HFFc6 (cell line): ENCODE data around the gene GAL. TPM values are rescaled to one million over a fixed set of nuclear protein-coding genes. Genes with fewer than 3 reads are reported as not detected.

ENCODE experiments used
- DNase-seq: peaks from one replicate; pipeline ENCODE4 v3.0.0-alpha.2; 2018
- H3K27ac Mint-ChIP-seq: 2 replicates; pipeline ENCODE4 v1.8.0; 2020; ENCODE audit warnings: mild to moderate bottlenecking, mixed read lengths
- H3K27me3 Mint-ChIP-seq: 2 replicates; pipeline ENCODE4 v1.8.0; 2021; ENCODE audit warnings: mild to moderate bottlenecking, moderate library complexity, mixed read lengths; ENCODE audit not compliant: insufficient read depth
- H3K36me3 Mint-ChIP-seq: 2 replicates; pipeline ENCODE4 v1.8.0; 2021; ENCODE audit warnings: low read depth, mixed read lengths
- H3K4me1 Mint-ChIP-seq: 2 replicates; pipeline ENCODE4 v1.8.0; 2020; ENCODE audit warnings: low read depth, mixed read lengths
- H3K4me3 Mint-ChIP-seq: 2 replicates; pipeline ENCODE4 v1.8.0; 2020; ENCODE audit warnings: mild to moderate bottlenecking, moderate library complexity, mixed read lengths
- H3K9me3 Mint-ChIP-seq: 2 replicates; pipeline ENCODE4 v1.8.0; 2020; ENCODE audit warnings: mild to moderate bottlenecking, mixed read lengths
- CTCF ChIP-seq: fragments of 200-600 bp; sonication (generic); IDR thresholded peaks from 2 replicates; pipeline ENCODE4 v1.5.0; 2021; ENCODE audit warnings: antibody characterized with exemption, mild to moderate bottlenecking
- total RNA-seq, 6 experiments: library from RNA; stranded (reverse); fragmentation: NEBNext Ultra II Directional; extraction: Animal tissue kit (Norgen Biotek cat#: 25700); gene quantifications; 2 replicates in 1 of 6; 3 replicates in 5 of 6; pipeline ENCODE4 v1.2.3, GENCODE V29; 2021

GAL gene
- total RNA-seq, 6 experiments from 2014 or later: 0.60 to 12.9 (median 1.0) TPM

GRCh38 chr11:68673306-68673945 lies 10.9 kb upstream of the GAL start:
- Mint-ChIP-seq H3K36me3 (peaks cover 7% of the 10 kb centered on the region), H3K4me3 (no peak overlapping the region), H3K27me3 (peaks cover 20% of the 10 kb centered on the region), H3K4me1 (peaks cover 12% of the 10 kb centered on the region), H3K9me3 (peaks cover 10% of the 10 kb centered on the region), H3K27ac (no peak overlapping the region)
- DNase-seq: no peak
- no peak for TF ChIP-seq CTCF

GRCh38 chr11:68673991-68674390 lies 10.4 kb upstream of the GAL start:
- Mint-ChIP-seq H3K36me3 (peaks cover 7% of the 10 kb centered on the region), H3K27ac (no peak overlapping the region), H3K27me3 (peaks cover 20% of the 10 kb centered on the region), H3K9me3 (peaks cover 10% of the 10 kb centered on the region), H3K4me1 (peaks cover 12% of the 10 kb centered on the region), H3K4me3 (no peak overlapping the region)
- DNase-seq: no peak
- no peak for TF ChIP-seq CTCF

GRCh38 chr11:68674461-68674860 lies 9.9 kb upstream of the GAL start:
- peaks cover 20% of the 10 kb centered on the region for H3K27me3 Mint-ChIP-seq
- no peak overlapping the region for H3K4me3 Mint-ChIP-seq
- DNase-seq: no peak
- no peak for TF ChIP-seq CTCF
- no peak overlapping the region for H3K27ac Mint-ChIP-seq
- peaks cover 10% of the 10 kb centered on the region for H3K9me3 Mint-ChIP-seq
- H3K36me3 Mint-ChIP-seq: peaks cover 7% of the 10 kb centered on the region
- H3K4me1 Mint-ChIP-seq: peaks cover 12% of the 10 kb centered on the region

GRCh38 chr11:68677432-68677831 lies 6.9 kb upstream of the GAL start:
- no peak for TF ChIP-seq CTCF
- peaks cover 14% of the 10 kb centered on the region for H3K27me3 Mint-ChIP-seq
- H3K4me3 Mint-ChIP-seq: no peak overlapping the region; the same call in 1 of the 2 replicates
- peaks cover 7% of the 10 kb centered on the region for H3K36me3 Mint-ChIP-seq
- peaks cover 10% of the 10 kb centered on the region for H3K9me3 Mint-ChIP-seq
- DNase-seq: peak; percentile 58
- H3K4me1 Mint-ChIP-seq: peaks cover 17% of the 10 kb centered on the region
- no peak overlapping the region for H3K27ac Mint-ChIP-seq

- peaks cover 2% of the 10 kb centered on the region for H3K36me3 Mint-ChIP-seq
- DNase-seq: no peak
- no peak for TF ChIP-seq CTCF
- peaks cover 23% of the 10 kb centered on the region for H3K4me1 Mint-ChIP-seq
- no peak overlapping the region for H3K4me3 Mint-ChIP-seq
- H3K27ac Mint-ChIP-seq: no peak overlapping the region
- peaks cover 9% of the 10 kb centered on the region for H3K27me3 Mint-ChIP-seq
- peaks cover 6% of the 10 kb centered on the region for H3K9me3 Mint-ChIP-seq
Measured at GRCh38 chr11:68678031-68678441, 6.3 kb upstream of the GAL start.
